Activated CD4-positive, alpha-beta T cell treated with anti-CD3 and anti-CD28 coated beads, Interleukin-2, amount 50 U/mL, for 48 hours (primary cell): ENCODE measurements around the gene RNF212B.
"Not testable (repeated sequence)": the region's sequence is repeated elsewhere in the genome, so short reads cannot be mapped to it uniquely, and the experiment has no call there.

Experiments
- DNase-seq, 2 experiments: peaks; one replicate each; pipeline ENCODE4 v3.0.0-alpha.2; 2020

RNF212B gene

DNA sequence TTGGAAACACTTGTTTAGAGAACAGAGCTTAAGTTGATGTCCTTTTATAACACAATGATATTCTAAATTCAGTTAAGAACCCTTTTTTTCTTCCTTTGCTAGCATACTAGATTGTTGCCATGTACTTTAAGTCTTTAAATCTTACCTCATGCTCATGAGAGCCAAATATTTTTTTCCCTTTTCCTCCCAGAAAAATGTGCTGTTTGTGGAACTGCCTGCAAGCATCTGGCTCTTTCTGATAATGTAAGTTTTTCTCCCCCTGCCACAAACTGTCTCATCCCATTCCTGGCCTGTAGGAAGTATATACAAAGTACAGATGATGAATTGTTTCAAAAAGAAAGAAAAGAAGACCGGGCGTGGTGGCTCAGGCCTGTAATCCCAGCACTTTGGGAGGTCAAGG lies 5.3 kb downstream of the RNF212B start:
- DNase-seq: no peak

DNA sequence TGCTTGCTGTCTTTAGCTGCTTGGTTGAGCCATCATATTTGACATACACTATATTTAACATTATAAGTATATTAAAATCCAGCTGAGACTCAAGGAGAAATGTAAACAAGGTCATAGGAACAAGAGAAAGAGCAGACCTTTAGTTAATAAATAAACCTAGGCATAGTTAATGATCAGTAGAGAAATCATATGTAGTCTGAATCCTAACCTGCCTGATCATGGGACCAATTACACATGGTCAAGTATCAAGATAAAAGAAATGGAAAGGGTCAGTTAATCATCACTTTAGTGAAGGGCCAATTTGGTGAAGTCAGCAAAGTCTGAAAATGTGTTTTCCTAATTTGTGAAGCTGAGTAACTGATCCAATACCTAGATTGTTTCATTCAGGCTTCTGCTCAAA lies 7.5 kb downstream of the RNF212B start:
- DNase-seq: no peak

DNA sequence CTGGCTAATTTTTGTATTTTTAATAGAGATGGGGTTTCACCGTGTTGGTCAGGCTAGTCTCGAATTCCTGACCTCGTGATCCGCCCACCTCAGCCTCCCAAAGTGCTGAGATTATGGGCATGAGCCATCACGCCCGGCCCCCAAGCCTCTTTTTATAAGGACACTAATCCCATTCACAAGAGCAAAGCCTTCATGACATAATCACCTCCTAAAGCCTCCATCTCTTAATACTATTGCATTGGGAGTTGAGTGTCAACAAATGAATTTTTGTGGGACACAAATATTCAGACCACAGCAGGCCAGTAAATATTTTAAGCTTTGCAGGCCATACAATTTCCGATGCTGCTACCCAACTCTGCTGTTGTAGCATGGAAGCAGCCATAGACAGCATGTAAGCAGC lies 10.9 kb downstream of the RNF212B start:
- DNase-seq: no peak

DNA sequence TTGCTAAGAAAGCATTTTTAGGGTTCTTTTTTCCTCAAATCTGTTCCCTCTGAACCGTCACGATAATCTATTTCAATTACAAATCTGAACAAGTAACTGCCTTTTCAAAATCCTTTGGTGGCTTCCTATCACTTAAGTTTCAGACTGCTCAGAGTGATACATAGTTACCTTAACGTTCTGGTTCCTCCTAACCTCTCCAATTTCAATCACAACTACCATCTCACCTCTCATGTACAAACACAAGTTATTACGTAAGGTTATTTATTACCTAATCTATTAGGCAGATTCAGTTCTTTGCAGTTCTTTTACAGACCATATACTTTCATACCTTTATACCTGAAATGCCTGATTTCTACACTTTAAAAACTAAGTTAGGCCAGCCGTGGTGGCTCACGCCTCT lies 12.1 kb downstream of the RNF212B start:
- no peak for DNase-seq

DNA sequence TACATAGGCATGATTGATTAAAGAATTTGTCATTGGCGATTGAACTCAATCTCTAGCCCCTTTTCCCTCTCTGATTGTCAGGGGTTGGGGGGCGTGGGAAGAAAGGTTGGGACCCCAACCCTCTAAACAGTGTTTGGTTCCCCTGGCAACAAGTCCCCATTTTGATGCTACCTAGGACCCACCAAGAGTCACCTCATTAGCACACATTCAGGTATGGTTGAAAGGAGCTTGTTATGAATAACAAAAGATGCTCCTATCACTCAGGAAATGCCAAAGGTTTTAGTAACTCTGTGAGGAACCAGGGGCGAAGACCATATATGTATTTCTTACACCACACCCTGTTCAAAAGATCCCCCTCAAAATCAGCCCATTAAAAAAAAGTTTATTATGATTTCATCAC lies 14.3 kb downstream of the RNF212B start:
- DNase-seq: no peak

DNA sequence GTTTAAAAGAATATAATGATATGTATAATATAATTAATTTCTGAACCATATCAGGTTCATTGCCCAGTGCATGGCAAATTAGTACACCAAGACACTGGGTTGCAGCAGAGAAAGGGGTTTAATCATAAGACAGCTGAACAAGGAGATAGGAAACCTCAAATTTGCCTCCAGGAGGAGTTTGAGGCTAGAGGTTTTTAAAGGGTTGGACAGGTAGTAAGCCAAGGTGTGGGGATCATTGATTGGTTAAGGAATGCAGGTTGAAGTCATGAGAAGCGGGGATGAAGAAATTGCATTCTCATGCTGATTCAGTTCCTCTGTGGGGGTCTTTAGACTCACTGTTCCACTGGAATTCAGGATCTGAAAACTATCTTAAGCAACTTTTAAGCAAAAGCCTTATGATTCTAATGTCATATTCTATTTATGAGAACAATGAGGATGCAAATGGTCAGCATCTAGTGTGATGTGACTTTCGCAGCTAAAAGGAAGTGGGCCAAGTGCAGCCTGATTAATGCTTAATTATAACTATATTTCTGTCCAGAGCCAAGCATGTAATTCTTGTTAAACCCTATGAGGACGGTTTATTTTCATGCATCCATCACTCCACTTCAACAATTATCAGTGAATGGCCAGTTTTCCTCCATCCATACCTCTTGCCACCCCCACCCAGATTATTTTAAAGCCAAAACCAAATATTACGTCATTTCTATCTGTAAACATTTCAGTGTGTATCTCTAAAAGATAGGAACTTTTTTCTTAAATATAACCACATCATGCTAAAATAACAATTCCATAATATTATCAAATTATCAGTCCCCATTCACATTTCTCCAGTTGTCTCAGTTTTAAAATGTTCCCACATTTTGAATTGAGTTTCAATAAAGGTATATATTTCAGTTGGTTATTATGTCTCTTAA lies 14.9 kb downstream of the RNF212B start:
- no peak for DNase-seq

DNA sequence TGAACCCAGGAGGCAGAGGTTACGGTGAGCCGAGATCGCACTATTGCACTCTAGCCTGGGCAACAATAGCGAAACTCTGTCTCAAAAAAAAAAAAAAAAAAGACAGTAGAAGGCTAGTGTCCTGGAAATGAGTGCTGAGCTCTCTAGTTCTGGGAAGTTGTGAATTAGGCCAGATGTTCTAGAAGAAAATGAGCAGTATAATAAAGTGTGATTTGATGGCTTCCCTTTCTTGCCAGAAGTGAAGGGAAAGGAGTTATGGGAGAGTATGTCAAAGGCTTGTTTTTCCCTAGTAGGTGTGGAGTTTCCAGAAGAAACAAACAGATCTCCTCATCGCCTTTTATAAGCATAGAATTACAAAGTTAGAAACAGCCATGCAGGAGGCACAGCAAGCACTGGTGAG lies 20.5 kb downstream of the RNF212B start:
- DNase-seq: no peak

DNA sequence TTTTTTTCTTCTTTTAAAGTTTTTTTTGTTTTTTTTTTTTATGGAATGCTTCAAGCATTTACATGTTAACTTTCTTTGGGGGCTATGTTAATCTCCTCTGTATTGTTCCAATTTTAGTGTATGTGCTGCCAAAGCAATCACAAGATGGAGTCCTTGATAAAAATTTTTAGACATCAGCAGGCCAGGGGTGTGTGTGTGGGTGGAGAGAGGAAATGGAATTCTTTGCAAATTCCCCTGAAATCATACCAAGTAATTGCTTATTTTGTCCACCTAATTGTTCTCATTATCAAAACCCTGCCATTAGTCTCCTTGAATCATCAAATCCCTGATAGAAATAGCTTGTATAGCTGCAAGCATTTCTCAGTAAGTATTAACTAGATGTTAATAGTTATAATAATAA lies 21.7 kb downstream of the RNF212B start:
- no peak for DNase-seq

DNA sequence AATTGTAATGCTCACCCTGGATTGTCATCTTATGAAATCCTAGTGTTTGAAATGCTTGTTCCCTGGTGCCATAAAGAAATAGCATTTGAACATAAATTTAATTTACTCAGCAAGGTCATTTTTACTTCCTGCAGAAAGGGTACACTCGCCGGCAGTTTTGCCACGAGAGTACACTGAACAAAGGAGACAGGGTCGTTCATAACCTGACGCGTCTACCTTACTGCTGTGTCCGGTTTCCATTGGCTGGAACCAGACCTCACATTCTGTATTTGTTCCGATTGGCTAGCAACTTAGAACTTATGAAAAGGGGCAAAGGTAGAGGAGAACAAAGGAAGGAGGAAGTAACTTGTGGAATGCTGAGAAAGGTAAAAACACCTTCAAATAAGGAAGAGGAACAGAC lies 23.1 kb downstream of the RNF212B start:
- DNase-seq: not testable (repeated sequence)

DNA sequence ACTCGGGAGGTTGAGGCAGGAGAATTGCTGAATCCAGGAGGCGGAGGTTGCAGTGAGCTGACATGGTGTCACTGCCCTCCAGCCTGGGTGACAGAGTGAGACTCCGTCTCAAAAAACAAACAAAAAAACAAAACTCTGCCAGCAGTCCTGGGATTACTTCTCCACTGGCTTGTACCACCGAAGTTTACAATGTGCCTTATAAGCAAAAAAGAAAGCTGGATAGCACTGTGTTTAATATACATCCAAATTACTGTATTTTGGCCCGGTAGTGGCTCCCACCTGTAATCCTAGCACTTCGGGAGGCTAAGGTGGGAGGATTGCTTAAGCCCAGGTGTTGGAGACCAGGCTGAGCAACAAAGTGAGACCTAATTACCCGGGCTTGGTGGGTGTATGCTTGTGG lies 31.5 kb downstream of the RNF212B start:
- no peak for DNase-seq

DNA sequence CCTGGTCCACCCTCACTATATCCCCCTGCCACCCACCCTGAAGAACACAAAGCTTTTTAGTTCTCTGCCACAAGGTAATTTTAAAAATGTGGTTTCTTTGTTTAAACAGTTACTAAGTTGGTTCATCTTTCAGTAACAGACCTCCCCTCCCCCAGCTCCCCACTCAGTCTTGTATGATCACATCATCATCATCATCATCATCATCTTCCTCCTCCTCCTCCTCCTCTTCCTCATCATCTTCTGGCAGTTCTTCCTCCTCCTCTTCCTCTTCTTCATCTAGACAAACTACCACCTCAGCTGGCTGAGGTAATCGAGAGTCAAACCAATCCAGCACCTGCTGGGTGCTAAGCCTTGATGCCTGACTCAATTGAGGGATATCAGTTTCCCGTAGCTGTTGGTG lies 37.7 kb downstream of the RNF212B start:
- DNase-seq: no peak

DNA sequence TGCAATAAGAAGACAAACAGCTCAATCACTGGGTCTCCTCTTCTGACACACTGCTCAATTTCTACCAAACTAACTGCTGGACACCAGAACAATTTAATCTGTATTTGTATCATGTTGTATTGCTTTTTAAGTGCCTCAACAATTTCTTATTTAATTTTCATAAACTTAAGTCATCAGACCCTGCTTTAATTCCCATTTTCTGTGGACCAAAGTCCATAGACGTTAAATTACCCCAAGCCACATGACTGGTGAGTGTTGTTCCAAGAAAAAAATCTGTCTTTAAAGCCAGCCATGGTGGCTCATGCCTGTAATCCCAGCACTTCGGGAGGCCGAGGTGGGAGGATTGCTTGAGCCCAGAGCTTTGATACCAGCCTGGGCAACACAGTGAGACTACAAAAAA lies 39.5 kb downstream of the RNF212B start:
- DNase-seq: no peak

DNA sequence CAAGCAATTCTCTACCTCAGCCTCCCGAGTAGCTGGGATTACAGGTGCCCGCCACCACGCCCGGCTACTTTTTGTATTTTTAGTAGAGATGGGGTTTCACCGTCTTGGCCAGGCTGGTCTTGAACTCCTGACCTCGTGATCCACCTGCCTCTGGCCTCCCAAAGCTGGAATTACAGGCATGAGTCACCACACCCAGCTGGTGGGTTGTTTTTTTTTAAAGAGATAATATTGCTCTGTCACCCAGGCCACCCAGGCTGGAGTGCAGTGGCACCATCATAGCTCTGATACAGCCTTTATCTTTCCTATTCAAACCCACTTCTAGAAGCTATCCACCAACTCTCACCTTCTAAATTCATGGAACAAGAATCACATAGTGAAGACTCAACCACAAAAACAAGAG lies 40.2 kb downstream of the RNF212B start:
- not testable (repeated sequence) for DNase-seq

DNA sequence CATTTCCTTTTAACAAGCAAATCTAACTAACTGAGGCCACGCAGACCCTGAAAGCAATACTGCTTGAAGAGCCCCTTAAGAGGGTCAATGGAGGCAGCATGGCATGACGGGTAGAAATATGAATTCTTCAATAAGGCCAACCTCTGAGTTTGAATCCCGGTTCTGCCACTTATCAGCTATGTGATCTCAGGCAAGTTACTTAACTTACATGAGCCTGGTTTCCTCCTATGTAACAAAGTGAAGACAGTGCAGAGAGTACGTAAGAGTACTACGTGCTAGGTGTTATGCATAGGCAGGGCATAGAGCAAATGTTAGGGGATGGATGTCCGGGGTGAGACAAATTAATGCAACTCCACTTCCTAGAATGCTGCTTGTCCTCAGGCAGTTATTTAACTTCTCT lies 43.5 kb downstream of the RNF212B start:
- DNase-seq: no peak

DNA sequence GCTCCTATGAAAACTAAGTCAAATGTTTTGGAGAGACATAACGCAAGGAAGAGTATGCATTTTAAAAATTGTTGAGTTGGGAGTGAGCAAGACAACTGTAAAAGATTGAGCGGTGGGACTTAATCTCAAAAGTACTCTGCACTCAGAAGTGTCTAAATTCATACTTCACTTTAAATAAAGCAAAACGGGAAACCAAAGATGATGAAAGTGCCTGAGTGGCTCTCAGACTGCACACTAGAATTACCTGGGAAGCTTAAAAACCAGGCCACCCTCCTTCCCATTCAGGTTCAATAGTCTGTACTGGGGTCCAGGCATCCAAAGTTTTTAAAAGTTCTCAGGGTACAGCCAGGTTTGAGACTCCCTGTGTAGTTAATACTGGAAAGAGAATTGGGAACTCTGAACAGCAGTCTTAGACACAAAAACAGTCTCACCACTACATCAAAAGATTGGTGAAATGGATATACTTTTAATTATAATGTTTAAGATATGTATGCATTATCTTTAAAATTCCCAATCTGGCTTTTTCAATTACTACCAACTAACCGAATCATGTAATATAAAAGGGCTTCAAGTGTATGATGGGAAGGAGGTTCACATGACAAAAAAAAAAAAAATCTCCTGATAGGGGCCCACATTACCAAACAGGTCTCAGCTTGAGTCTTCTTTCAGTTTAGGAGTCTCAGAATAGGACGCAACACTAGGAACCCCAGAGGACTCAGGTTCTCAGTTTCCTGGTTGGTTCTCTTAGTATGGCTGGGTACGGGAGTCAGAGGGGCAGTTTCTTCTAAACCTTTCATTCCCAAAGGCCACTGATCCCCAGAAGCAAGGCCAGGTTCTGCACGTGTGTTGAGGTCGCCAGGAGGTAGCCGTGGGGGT lies 47.2 kb downstream of the RNF212B start:
- peak; percentile 11 to 34 for DNase-seq

DNA sequence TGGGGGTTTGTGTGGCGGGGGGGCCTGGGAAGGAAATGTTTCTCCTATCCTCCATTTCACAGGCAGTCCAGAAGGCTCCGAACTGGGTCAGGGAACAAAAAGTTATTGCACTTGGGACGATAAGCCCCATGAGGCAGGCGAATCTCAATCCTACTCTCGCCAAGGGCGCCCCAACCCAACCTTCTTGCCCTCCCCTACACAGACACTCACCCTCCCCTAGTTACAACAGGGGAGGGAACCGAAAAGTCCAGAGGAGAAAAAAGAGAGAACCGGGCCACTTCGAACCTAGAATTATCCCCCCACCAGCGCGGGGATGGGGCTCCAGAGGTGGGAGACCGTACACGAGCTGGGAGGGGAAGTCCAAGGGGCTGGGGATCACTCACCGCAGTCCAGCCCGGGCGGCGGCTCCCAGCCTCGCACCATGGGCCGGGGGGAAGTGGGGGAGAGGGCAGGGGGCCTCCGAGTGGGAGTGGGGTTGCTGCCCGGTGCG lies 47.8 kb downstream of the RNF212B start:
- DNase-seq: no peak

DNA sequence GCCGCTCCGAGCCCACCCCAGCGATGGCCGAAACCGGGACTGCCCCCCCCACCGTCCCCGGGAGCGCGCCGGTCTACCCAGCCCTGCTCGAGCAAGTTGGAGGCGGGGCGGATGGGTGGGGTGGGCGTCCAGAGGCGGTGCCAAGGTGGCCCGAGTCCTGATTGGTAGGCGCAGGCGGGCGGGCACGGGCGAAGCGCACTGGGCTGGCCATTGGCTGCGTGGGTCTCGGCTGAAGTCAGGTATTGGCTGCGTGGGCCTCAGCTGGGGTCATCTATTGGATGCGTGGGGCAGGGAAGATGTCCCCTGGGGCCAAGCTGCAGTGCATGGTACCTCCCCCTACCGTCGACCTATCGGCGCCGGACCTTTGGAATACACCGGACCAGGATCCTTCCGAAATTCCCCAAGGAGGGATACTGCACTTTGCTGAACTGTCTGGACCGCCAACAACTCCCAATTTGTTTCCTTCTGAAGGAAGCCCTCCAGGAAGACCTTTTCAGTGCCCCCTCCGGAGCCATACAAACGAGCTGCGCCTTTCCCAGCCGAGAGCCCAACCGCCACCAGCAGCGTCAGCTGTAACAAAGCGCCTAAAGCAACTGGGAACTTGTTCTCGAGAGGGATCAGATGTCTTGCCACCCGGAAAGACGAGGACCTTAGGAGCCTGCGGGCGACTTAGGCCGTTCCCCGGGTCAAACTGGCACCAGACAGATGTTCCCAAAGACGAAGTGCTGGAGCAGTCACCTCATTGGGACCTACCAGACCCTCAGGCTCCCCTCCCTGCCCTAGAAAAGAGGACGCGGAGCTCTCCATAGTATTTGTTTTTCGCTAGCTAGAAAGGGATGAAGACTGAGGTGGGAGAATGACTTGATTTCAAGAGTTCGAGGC lies 48.5 kb downstream of the RNF212B start, which contains the start of gene HOMEZ:
TSS of gene HOMEZ (minus strand) at position 113 of the 882 bp plus-strand sequence. CDS start 180 bp downstream, outside the sequence.
- DNase-seq: peak; percentile 99 to 100

DNA sequence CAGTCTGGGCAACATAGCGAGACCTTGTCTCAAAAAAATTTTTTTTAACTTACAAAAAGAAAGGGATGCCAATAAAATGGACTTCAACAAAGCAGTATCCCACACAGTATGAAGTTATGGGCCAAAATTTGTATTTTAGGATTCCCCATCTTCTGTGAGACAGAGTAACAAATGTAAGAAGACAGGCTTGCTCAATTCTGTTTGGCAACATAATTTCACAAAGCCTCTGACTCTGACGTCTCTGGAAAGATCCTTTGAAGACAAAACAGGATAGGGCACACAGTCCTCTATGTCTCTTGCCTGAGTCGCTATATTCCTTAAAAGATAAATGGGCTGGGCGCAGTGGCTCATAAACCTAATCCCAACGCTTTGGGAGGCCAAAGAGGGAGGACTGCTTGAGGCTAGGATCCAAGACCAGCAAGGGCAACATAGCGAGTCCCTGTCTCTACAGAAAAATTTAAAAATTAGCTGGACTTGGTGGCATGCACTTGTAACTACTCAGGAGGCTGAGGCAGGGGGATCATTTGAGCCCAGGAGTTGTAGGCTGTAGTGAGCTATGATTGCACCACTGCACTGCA lies 49.3 kb downstream of the RNF212B start:
- no peak for DNase-seq

DNA sequence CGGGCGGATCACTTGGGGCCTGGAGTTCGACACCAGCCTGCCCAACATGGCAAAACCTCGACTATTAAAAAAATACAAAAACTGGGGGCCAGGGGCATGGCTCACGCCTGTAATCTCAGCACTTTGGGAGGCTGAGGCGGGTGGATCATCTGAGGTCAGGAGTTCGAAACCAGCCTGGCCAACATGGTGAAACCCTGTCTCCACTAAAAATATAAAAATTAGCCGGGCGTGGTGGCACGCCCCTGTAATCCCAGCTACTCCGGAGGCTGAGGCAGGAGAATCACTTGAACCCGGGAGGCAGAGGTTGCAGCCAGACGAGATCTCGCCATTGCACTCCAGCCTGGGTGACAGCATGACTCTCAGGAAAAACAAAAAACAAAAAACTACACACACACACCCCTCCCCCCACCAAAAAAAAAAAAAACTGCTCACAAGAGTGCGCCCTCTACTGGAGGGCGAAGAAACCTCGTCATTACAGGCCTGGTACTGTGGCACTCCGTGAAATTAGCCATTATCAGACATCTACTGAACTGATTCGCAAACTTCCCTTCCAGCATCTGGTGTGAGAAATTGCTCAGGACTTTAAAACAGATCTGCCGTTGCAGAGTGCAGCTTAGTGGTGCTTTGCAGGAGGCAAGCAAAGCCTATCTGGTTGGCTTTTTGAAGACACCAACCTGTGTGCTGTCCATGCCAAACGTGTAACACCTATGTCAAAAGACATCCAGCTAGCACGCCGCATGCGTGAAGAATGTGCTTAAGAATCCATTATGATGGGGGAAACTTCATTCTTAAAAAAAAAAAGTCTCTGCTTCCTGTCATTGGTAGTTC lies 57.2 kb downstream of the RNF212B start:
- DNase-seq: peak; percentile 47 to 57

DNA sequence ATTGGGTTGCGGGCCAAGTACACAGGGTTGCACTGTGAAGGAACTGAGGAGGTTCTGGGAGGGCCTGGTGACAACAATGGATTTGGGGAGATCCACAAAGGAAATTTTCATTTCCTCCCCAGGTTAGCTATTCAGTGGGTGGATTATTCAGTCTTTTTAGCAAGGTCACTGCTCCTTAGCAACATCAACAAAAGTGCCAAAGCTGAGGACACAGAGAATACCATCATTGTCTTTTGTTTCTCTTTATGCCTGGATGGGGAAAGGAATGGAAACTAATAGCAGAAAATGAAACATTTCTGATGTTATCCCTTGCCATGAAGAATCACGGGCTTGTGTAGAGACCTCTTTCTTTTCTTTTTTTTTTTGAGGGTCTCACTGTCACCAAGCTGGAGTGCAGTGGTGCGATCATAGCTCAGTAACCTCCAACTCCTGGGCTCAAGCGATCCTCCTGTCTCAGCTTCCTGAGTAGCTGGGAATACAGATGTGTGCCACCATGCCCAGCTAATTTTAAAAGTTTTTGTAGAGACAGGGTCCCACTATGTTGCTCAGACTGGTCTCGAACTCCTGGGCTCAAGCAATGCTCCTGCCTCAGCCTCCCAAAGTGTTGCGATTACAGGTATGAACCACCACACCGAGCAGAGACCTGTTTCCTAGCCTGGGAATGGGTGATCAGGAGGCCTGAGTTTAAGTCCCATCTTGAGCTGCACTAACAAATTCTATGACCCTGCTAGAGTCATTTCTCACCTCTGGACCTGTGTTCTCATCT lies 58.5 kb downstream of the RNF212B start:
- DNase-seq: no peak
